ENCODE measurements around the gene NUDT3.
"Not testable (repeated sequence)": the region's sequence is repeated elsewhere in the genome, so short reads cannot be mapped to it uniquely, and the experiment has no call there.

NUDT3 gene

GRCh38 chr6:34247481-34248197 is 144.8 kb downstream of the NUDT3 start:
- no peak for DNase-seq

- DNase-seq: peak; percentile 61
Measured at GRCh38 chr6:34246563-34247391, 145.7 kb downstream of the NUDT3 start.

- no peak for DNase-seq
Measured at GRCh38 chr6:34246249-34246562, 146.3 kb downstream of the NUDT3 start.

GRCh38 chr6:34245761-34246140 is 146.7 kb downstream of the NUDT3 start:
- DNase-seq: not testable (repeated sequence)

DNA sequence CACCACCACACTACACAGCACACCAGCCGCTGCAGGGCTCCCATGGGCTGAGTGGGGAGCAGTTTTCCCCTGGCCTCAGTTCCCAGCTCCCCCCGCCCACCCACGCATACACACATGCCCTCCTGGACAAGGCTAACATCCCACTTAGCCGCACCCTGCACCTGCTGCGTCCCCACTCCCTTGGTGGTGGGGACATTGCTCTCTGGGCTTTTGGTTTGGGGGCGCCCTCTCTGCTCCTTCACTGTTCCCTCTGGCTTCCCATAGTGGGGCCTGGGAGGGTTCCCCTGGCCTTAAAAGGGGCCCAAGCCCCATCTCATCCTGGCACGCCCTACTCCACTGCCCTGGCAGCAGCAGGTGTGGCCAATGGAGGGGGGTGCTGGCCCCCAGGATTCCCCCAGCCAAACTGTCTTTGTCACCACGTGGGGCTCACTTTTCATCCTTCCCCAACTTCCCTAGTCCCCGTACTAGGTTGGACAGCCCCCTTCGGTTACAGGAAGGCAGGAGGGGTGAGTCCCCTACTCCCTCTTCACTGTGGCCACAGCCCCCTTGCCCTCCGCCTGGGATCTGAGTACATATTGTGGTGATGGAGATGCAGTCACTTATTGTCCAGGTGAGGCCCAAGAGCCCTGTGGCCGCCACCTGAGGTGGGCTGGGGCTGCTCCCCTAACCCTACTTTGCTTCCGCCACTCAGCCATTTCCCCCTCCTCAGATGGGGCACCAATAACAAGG is 147.3 kb downstream of the NUDT3 start:
- DNase-seq: not testable (repeated sequence)

GRCh38 chr6:34243901-34244884 is 148.3 kb downstream of the NUDT3 start:
- no peak for DNase-seq

GRCh38 chr6:34243131-34243771 is 149.2 kb downstream of the NUDT3 start:
- no peak for DNase-seq

GRCh38 chr6:34242252-34243130 is 150.0 kb downstream of the NUDT3 start:
- DNase-seq: no peak

- DNase-seq: no peak
Measured at GRCh38 chr6:34241351-34242215, 150.9 kb downstream of the NUDT3 start.

DNA sequence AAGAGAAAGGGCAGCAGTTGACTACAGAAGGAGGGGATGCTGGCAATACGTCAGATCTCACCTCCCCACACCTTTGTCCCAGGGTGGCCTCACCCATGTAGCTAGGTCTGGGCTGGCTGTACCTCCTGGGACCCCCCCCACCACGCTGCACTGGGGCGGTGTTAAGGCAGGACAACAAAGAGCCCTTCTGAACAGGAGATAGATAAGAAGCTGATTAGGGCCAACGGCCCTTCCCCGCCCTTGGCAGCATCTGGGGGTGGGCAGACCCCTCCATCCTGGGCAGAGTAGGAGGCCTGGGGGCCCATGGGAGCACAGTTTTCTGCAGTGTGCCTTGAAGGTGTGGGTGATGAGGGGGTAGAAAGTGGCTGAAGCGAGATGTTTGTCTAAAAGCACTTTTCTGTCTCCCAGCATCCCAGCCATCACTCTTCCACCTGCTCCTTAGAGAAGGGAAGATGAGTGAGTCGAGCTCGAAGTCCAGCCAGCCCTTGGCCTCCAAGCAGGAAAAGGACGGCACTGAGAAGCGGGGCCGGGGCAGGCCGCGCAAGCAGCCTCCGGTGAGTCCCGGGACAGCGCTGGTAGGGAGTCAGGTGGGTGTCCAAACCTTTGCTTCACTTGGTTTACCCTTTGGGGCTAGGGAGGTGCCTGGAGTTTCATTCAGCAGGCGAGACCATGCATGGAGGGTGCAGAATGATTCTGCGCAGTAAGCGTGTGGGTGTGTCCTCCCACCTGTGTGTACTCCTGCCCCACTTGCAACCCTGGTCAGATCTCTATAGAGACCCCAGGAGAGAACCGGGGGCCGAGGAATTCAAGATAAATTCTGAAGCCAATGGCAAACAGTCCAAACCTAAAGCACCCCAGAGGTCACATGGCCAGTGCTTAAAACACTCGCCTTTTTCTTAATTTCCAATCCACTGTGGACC is 151.9 kb downstream of the NUDT3 start:
- no peak for DNase-seq

GRCh38 chr6:34239893-34240292 is 152.6 kb downstream of the NUDT3 start:
- no peak for DNase-seq

GRCh38 chr6:34239500-34239825 is 153.0 kb downstream of the NUDT3 start:
- no peak for DNase-seq

DNA sequence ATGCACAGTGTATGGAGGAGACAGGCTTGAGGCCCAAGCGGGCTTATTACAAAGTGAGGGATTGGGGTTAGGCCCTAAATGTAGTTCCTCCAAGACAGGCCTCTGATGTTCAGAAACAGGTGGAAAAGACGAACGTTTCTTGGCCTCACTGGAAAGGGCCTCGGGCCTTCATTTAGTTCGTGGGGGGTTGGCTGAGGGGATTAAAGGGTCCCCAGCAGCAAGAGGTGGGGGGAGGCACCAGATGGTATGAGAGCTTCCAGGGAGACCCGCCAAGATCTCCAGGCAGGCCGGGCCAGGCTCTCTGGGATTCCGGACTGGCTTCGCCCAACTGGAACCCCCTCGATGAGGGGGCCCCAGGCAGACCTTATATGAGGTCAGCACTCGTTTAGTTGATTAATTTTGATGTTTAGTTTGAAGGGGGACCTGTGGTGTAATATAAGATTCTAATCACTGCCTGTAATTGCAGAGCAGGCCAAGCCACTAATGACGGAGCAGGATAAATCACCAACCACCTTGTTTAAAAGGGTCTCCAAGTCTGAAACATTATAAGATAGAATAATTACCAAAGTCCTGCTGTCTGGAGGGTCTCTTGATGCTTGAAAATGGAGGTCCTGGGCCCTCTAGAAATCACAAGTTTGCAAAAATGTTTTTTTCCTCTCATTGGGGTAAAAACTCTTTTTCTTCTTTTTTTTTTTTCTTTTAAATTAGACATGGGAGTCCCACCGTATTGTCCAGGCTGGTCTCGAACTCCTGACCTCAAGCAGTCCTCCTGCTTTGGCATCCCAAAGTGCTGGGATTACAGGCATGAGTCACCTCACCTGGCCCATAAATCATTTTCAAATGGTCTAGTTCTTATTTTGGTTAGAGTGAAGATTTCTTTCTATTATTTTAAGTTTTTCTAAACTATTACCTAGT is 153.6 kb downstream of the NUDT3 start:
- DNase-seq: no peak

GRCh38 chr6:34237722-34238584 is 154.5 kb downstream of the NUDT3 start:
- peak; percentile 76 for DNase-seq

DNA sequence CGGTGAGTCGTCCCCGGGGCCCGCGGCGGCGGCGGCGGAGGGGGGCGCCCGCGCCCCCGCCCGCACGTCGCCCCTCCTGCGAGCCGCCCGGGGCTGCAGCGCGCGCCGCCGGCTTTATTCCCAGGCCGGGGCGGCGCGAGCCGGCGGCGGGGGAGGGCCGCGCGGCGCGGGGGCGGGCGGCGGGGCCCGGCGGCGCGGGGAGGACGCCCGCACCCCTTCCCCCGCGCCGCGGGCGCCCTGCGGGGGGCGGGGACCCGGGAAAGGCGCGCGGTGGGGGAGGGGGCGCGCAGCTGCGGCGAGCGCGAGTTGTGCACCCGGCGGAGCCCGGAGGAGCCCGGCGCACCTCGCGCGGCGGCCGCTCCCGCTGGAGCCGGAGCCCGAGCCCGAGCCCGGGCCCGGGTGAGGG is 155.2 kb downstream of the NUDT3 start:
- peak; percentile 43 for DNase-seq

GRCh38 chr6:34236443-34237315 is 155.8 kb downstream of the NUDT3 start, which contains the start of gene HMGA1:
Gene HMGA1 (plus strand): TSS chr6:34236873. CDS start chr6:34240781, 3,908 bp downstream.
- DNase-seq: peak; percentile 91
